ENCODE measurements around the gene CNIH3.
A peak's percentile ranks its signal among the peaks of the same experiment; 100 is the strongest.

Gene CNIH3

DNA sequence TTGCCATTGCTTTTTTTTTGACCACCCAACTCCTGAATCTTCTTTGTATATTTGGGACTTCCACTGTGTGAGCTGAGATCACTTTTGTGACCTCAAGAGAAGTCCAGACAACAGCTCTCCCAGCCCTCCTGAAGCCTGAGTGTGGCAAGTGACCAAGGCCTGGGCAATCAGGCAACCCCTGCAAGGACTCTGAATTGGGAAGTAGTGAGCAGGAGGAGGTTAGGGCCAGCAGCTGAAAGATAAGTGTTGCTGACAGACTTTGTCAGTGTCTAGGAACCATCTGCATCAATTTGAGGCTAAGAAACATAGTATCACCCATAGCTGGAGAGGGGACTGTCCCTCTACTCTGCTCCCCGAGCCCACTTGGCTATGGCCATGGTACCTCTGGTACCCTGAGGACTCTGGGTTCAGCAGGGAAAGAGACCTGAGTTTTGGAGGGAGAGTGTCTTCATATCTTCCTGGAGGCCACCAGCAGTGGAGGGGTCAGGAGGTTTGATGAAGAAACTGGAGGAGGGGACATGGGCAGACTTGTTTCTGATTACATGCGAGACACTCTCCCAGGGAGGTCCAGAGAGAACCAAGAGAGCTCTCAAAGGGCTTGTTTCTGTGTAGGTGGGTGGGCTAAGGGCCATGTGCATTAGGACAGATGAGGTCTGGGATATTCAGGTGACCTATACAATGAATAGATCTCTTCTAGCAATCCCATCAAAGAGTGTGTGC, 166.3 kb downstream of the CNIH3 start:
- TF ChIP-seq ZFX (IDR thresholded peaks at IDR 0.05), result no peak
- TF ChIP-seq CTCF (conservative IDR thresholded peaks at IDR 0.05), result no peak
- H3K27ac ChIP-seq, result no peak overlapping the region

DNA sequence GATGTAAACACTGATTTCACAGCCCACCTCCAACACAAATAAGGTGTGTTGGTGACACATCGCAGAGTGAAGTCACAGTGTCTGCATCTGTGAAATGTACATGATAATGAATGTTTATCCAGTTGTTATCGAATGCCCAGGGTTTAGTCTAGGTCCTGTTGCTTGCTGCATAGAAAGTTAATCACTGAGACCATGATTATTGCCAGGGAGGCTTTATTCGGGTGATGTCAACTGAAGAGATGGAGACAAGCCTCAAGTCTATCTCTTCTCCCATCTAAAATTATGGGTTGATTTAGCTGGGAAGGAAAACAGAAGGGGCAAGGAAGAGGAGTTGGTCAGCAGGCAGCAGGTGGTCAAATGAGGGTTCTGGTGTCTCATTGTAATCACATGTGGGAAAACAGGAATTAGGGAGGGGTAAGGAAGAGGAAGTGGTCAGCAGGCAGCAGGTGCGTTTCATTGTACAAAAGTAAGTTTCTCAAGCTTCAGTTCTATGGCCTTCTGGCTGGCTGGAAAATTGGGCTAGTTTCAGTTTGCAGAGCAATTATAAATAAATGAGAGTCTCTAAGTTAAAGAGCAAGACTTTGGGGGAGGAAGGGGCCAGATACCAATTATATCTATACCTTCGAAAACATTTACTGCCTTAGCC, 167.0 kb downstream of the CNIH3 start:
- H3K27ac ChIP-seq, result no peak overlapping the region
- TF ChIP-seq ZFX (IDR thresholded peaks at IDR 0.05), result no peak
- TF ChIP-seq CTCF (conservative IDR thresholded peaks at IDR 0.05), result no peak

- TF ChIP-seq CTCF (conservative IDR thresholded peaks at IDR 0.05), result no peak
- TF ChIP-seq ZFX (IDR thresholded peaks at IDR 0.05), result no peak
- peak overlapping the region; percentile 59; the same call in 1 of the 2 replicates for H3K27ac ChIP-seq
Observed at GRCh38 chr1:224784265-224785039, 168.3 kb downstream of the CNIH3 start.

DNA sequence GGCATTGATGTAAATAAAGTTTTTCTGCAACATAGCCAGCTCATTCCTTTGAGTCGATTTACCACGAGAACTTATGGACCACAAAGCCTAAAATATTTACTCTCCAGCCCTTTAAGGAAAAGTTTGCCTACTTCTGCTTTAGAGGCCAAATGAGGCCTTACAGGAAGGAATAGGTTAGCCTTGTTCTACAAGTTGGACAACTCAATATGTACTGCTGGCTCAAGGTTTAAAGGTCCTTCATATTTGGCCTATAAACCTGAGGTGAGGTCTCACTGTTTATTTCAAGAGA, 168.9 kb downstream of the CNIH3 start:
- TF ChIP-seq CTCF (conservative IDR thresholded peaks at IDR 0.05), result no peak
- TF ChIP-seq ZFX (IDR thresholded peaks at IDR 0.05), result no peak
- no peak overlapping the region for H3K27ac ChIP-seq

GRCh38 chr1:224785622-224786021, 169.5 kb downstream of the CNIH3 start:
- peak overlapping the region; percentile 3; the same call in 1 of the 2 replicates for H3K27ac ChIP-seq

DNA sequence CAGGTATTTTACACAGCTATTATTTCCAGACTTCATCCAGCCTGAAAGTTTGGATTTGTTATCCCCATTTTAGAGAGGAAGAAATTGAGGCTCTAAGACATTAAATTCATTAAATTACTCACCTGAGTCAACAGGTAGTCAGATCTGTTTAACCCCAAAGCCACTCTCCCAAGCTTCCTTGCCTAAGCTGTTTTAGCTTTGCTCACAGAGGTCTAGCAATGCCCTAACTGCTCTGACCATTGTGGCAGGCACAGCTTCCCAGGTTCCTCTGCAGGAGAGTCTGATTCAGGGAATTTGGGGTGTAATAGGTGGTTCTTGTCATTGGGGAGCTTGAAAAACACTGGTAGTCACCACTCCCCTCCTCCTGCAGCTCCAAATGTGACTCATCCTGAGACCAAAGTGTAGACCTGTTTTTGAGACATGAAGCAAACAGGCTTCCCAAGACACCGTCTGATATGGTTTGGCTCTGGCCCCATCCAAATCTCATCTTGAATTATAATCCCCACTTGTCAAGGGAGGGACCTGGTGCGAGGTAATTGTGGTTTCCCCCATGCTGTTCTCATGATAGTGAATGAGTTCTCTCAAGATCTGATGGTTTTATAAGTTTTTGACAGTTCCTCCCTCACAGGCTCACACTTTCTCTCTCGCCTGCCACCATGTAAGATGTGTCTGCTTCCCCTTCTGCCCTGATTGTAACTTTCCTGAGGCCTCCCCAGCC, 170.6 kb downstream of the CNIH3 start:
- H3K27ac ChIP-seq, result no peak overlapping the region
- TF ChIP-seq CTCF (conservative IDR thresholded peaks at IDR 0.05) (no peak), ZFX (IDR thresholded peaks at IDR 0.05) (no peak)

More at GRCh38 chr1:224785622-224786021, 169.5 kb downstream of the CNIH3 start:
- TF ChIP-seq CTCF (conservative IDR thresholded peaks at IDR 0.05), result no peak
- no peak for TF ChIP-seq ZFX (IDR thresholded peaks at IDR 0.05)

All from C4-2B (cell line).